ENCODE results near the gene CYP11A1.

Gene CYP11A1

DNA sequence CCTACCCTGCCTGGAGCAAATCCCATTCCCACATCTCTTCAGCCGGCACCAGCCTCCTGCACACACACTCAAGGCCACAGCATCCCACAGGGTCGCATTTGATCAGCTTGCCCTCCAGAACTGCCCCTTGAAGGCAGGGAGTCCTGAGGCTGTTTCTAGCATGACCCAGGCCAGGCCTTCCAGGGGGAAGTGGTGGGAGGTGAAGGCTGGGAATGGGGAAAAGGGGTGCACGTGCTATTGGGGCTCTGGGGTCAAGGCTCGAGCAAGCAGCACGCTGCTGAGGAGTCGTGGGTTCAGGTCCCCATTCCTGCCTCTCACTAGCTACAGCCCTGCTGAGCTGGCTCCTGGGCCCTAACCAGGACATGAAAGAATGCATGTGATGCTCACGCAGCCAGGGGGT, 41.4 kb upstream of the CYP11A1 start:
- DNase-seq (ENCODE audit: insufficient read length) (no peak), FAIRE-seq (no peak)
- TF ChIP-seq POLR2A (IDR thresholded peaks at IDR 0.05; ENCODE audit: low read depth, low read length) (peak; percentile 43; the same call in 1 of the 2 replicates), TAF1 (IDR thresholded peaks at IDR 0.05; ENCODE audit: borderline replicate concordance, low read depth, low read length) (no peak)

DNA sequence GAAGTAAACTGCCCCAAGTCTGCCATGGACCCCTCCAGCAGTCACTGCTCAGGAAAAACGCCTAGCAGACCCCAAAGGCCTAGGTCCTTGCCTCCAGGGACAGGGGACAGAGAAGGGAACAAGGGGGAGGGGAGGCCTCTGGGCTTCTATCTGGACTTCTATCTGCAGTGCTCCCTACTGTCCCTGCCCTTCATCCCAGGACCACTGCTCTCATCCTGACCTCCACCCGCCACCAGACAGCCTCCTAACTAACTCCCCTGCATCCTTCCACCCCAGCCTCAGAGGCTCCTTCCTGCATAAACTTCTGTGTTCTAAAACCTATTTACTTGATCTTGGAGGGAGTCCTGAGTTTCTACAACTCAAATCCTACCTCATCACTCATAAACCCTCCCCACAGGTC, 40.9 kb upstream of the CYP11A1 start:
- DNase-seq (ENCODE audit: insufficient read length) = no peak
- TF ChIP-seq TAF1 (IDR thresholded peaks at IDR 0.05; ENCODE audit: borderline replicate concordance, low read depth, low read length) (no peak), POLR2AphosphoS5 (IDR thresholded peaks at IDR 0.05; ENCODE audit: low read depth, low read length) (no peak; the same call in 1 of the 2 replicates), POLR2A (IDR thresholded peaks at IDR 0.05; ENCODE audit: low read depth, low read length) (no peak)
- FAIRE-seq = no peak

DNA sequence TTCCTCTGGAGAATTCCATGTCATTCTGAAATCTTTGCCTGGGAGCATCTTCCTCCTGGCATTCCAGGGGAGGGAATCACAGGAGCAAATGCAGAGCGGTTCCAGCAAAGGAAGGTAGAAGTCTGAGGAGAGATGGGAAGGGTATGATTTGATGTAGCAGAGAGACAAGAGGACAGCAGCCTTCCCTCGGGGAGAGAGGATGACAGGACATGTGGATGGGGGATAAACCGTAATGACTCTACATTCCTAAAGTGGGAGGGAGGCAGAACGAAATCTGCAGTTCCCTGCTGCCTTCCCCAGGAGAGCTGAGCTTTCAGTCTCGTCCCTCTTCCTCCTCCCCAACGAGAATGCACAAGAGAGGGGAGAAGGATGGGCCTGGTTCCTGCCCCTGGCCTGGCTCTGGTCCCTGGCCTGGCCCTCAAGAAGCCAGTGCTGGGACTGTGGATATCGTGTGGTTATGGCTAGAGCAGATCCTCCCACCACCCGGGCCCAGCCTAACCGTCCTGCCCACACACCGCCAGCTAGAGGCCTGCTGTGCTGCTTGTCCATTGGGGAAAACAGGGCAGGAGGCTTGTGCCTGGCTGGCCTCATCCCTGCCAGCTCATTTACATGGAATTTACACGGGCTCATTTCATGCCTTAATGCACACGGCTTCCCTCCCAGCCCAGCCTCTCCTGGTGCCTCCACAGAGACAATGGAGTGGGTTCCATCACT, 39.7 kb upstream of the CYP11A1 start:
- FAIRE-seq (peak; percentile 21), DNase-seq (ENCODE audit: insufficient read length) (peak; percentile 47)
- no peak for TF ChIP-seq TAF1 (IDR thresholded peaks at IDR 0.05; ENCODE audit: borderline replicate concordance, low read depth, low read length)
- no peak for TF ChIP-seq POLR2AphosphoS5 (IDR thresholded peaks at IDR 0.05; ENCODE audit: low read depth, low read length)
- no peak for TF ChIP-seq POLR2A (IDR thresholded peaks at IDR 0.05; ENCODE audit: low read depth, low read length)

DNA sequence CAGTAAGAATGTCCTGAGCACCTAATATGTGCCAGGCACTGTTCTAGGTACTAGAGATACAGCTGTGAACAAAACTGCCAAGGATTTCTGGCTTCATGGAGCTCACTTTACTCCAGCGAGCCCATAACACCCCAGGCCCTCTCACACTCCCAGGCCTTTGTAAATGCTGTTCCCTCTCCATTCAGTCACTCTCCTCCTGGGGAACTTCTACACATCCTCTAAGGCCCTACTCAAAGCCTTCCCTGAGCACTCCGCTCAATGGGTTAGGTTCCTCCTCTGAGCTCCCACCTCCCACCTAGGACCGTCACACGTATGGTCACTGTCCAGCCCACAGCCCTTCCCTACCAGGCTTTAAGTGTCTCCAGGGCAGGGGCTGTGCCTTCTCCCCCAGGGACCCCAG, 39.1 kb upstream of the CYP11A1 start:
- FAIRE-seq = no peak
- no peak for TF ChIP-seq TAF1 (IDR thresholded peaks at IDR 0.05; ENCODE audit: borderline replicate concordance, low read depth, low read length)
- no peak for TF ChIP-seq POLR2AphosphoS5 (IDR thresholded peaks at IDR 0.05; ENCODE audit: low read depth, low read length)
- no peak for TF ChIP-seq POLR2A (IDR thresholded peaks at IDR 0.05; ENCODE audit: low read depth, low read length)
- no peak for DNase-seq (ENCODE audit: insufficient read length)

DNA sequence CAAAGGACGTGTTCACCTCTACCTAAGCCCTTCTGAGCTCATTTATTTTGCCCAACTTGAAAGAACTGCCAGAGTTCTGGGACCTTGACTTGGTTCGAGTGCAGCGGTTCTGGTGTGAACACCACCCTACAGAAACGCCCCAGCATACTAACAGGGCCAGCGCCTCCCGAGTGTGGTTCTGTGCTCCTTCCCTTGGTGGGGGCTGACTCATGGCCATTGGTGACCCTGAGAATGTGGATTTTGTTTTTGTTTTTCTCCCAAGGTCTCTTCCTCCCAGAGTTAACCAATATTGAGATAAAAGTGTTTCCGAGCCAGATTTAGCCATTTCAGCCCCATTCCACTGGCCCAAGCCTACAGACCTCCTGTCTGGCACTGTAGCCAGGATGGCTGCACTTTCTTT, 38.4 kb upstream of the CYP11A1 start:
- TF ChIP-seq POLR2A (IDR thresholded peaks at IDR 0.05; ENCODE audit: low read depth, low read length) (no peak), TAF1 (IDR thresholded peaks at IDR 0.05; ENCODE audit: borderline replicate concordance, low read depth, low read length) (no peak), POLR2AphosphoS5 (IDR thresholded peaks at IDR 0.05; ENCODE audit: low read depth, low read length) (no peak)
- no peak for DNase-seq (ENCODE audit: insufficient read length)
- no peak for FAIRE-seq

DNA sequence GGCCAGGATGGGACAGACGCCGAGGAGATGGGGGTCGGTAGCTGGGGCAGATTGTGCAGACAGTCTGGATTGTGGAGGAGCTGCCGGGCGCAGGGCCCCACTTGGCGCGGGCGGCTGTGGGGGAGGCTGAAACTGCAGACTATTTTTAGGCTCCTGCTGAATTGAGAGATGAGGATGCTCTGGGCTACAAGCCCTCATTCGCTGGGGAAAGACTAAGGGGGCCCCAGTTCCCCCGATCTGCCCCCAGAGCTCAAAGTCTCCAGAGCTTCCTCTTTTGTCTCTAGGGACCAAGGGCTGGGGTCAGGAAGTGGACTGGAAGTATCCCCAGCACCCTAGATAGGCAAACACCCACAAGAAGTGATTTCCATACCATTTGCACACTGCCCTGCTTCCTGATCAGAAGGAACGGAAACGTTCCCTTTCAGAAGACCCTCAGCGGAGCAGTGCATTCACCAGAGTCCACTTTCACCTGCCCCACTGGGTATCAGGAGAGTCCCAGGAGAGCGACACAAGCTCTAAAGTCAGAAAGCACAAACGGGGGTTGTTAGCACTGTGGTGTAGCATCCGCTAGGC, 36.6 kb upstream of the CYP11A1 start:
- FAIRE-seq (no peak), DNase-seq (ENCODE audit: insufficient read length) (no peak)
- TF ChIP-seq TAF1 (IDR thresholded peaks at IDR 0.05; ENCODE audit: borderline replicate concordance, low read depth, low read length) = no peak; the same call in 1 of the 2 replicates
- TF ChIP-seq POLR2AphosphoS5 (IDR thresholded peaks at IDR 0.05; ENCODE audit: low read depth, low read length) = no peak; the same call in 1 of the 2 replicates
- no peak; the same call in 1 of the 2 replicates for TF ChIP-seq POLR2A (IDR thresholded peaks at IDR 0.05; ENCODE audit: low read depth, low read length)

DNA sequence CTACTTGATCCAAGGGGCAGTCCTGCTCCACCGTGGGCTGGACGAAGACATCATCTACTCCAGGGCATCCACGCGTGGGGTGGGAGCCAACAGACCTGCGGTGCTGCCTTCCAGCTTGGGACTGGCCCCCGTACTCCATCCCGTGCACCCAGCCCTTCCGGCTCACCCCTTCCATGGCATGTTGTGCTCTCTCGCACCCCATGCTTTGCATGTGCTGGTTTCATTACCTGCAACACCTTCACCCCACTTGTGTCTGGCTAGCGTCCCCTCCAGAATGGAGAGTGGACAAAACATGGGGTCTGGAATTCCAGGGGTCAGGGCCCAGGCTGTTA, 36.1 kb upstream of the CYP11A1 start:
- FAIRE-seq (no peak), DNase-seq (ENCODE audit: insufficient read length) (no peak)
- TF ChIP-seq TAF1 (IDR thresholded peaks at IDR 0.05; ENCODE audit: borderline replicate concordance, low read depth, low read length) (peak; percentile 82; the same call in 1 of the 2 replicates), POLR2AphosphoS5 (IDR thresholded peaks at IDR 0.05; ENCODE audit: low read depth, low read length) (peak; percentile 24; the same call in 1 of the 2 replicates), POLR2A (IDR thresholded peaks at IDR 0.05; ENCODE audit: low read depth, low read length) (peak; percentile 54; the same call in 1 of the 2 replicates)

DNA sequence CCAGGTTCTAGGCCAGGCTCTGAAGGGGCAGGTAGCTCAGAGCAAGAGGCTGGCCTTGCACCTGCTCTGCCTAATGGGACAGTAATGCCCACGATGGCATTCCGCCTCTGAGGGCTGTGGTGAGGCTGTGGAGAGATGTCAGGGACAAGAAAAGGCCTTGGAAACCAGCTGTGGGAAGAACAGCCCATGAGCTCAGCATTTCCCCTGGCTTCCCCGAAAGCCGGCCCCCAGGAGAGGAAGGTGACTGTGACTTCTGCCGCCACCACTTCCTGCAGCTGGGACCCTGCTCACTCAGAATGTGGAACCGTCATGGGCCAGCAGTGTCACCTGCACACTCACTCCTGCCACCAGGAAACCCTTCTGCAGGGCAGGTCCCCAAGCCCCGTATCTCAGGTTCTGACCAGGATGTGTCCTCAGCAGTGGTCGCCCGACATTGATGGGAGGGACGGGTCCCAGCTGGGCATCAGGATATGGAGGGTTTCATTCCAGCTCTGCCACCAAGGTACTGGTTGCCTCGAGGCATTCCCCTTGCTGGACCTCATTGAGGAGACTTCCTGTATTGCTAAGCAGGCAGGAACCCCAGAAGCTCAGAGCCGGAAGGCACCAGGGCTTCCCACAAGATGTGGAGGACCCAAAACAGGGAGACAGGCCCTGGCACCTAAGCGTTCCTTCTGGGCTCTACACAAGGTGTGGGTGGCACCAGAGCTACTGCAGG, 35.6 kb upstream of the CYP11A1 start:
- FAIRE-seq = peak; percentile 95
- TF ChIP-seq POLR2AphosphoS5 (IDR thresholded peaks at IDR 0.05; ENCODE audit: low read depth, low read length) (no peak; the same call in 1 of the 2 replicates), TAF1 (IDR thresholded peaks at IDR 0.05; ENCODE audit: borderline replicate concordance, low read depth, low read length) (peak; percentile 41; the same call in 1 of the 2 replicates), POLR2A (IDR thresholded peaks at IDR 0.05; ENCODE audit: low read depth, low read length) (peak; percentile 55; the same call in 1 of the 2 replicates)
- DNase-seq (ENCODE audit: insufficient read length) = peak; percentile 74

DNA sequence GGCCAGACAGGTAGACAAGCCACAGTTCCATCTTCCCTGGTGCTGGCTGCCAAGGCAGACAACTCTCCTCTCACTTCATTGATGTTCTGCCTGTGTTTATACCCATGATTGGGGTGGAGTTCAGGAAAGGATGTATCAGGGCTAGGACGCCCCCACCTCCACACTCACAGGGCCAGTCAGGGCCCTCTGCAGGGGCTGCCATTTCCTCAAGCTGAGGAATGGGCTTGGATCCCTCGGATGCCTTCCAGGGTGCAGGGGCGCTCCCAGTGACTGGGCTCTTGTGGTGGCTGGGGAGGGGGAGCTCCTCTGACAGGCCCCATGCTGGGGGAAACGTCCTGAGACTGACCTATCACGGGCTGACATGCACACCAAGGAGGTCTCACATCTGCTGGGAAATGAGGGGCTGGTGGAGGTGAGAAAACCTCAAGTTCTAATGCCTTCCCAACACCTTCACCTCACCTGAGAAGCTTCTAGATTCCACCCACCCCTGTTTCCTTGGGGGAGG, 34.9 kb upstream of the CYP11A1 start:
- no peak for DNase-seq (ENCODE audit: insufficient read length)
- TF ChIP-seq TAF1 (IDR thresholded peaks at IDR 0.05; ENCODE audit: borderline replicate concordance, low read depth, low read length) = no peak
- peak; percentile 67 for TF ChIP-seq POLR2AphosphoS5 (IDR thresholded peaks at IDR 0.05; ENCODE audit: low read depth, low read length)
- TF ChIP-seq POLR2A (IDR thresholded peaks at IDR 0.05; ENCODE audit: low read depth, low read length) = no peak; the same call in 1 of the 2 replicates
- no peak for FAIRE-seq

DNA sequence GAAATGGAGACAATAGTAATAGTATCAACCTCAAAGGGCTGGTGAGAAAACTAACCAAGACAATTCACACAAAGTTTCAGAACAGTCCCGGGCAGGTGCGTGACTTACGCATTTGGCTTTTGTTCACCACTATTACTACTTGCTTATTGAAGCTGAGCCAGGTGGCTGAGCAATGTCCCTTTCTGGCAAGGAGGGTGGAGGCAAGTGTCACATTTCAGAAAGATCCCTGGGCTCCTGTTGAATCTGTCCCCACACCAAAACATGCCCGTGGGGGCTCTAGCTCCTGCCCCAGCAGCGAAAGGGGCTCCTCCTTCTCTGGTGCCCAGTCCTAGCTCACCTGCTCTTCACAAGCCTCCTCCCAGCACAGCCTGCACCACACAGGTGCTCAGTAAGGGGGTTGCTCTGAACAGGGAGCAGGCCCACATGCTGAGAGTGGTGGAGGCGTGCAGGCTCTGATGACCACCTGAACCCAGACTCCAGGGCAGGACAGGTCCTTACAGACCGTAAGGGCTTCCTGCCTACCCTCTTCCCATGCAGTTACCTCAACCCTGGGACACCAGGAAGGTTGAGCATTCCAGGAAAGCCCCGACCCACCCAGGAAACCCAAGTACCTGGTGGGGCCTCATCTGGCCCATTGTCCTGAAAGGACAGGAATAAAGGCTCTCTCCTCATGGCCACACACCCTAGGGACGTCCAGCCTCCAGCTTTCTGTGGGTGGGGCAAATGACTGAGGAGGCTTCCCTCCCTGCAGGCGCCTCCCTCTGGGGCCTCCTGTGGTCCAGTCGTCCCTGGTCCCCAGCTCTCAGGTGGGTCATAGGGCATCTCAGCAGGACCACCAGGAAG, 33.7 kb upstream of the CYP11A1 start:
- DNase-seq (ENCODE audit: insufficient read length) (no peak), FAIRE-seq (peak; percentile 88)
- TF ChIP-seq POLR2AphosphoS5 (IDR thresholded peaks at IDR 0.05; ENCODE audit: low read depth, low read length) (peak; percentile 89), POLR2A (IDR thresholded peaks at IDR 0.05; ENCODE audit: low read depth, low read length) (peak; percentile 76), TAF1 (IDR thresholded peaks at IDR 0.05; ENCODE audit: borderline replicate concordance, low read depth, low read length) (peak; percentile 66; the same call in 1 of the 2 replicates)

Measured in GM12892 (cell line).